ENCODE results near the gene PLCL2. TPM values are rescaled to one million over a fixed set of nuclear protein-coding genes. Genes with fewer than 3 reads are reported as not detected.
A peak's percentile ranks its signal among the peaks of the same experiment; 100 is the strongest.
"Not testable (repeated sequence)": the region's sequence is repeated elsewhere in the genome, so short reads cannot be mapped to it uniquely, and the experiment has no call there.

PLCL2 gene
- total and polyA plus RNA-seq, 2 donors (not counting 1 experiment from before 2014, with no cell fraction given) = 4.0 to 11.9 TPM

- Histone ChIP-seq H3K79me2 (ENCODE audit: control insufficient read depth, insufficient read depth, low read length) (no peaks in the 10 kb centered on the region), H3K27me3 (ENCODE audit: control insufficient read depth, insufficient read depth, low read length) (no peaks in the 10 kb centered on the region), H3K4me1 (ENCODE audit: control insufficient read depth, extremely low read depth, insufficient read depth, low read length) (no peaks in the 10 kb centered on the region), H3K9me3 (ENCODE audit: control insufficient read depth, insufficient read depth, low read depth, low read length) (no peaks in the 10 kb centered on the region), H3K9ac (ENCODE audit: insufficient read depth, low read length) (no peak overlapping the region), H3K4me3 (replicated peaks in 1 of 4; ENCODE audit: control extremely low read depth in 1 of 4, insufficient read depth in 1 of 4, low read depth in 3 of 4, low read length in 4 of 4) (no peak overlapping the region), H3K36me3 (ENCODE audit: control insufficient read depth, insufficient read depth, low read length) (no peaks in the 10 kb centered on the region), H2AFZ (ENCODE audit: low read length) (no peak overlapping the region), H3K4me2 (ENCODE audit: extremely low read depth, insufficient read depth, low read length) (no peak overlapping the region), H3K27ac (ENCODE audit: insufficient read depth, low read length) (no peak overlapping the region), H4K20me1 (ENCODE audit: control insufficient read depth, extremely low read depth, insufficient read depth, low read length) (no peaks in the 10 kb centered on the region)
- DNase-seq (ENCODE audit: low read depth in 2 of 2) = peak; percentile 19 to 55
- no peak for TF ChIP-seq EZH2 (IDR thresholded peaks at IDR 0.05; ENCODE audit: low read length, missing control alignments)
- TF ChIP-seq, protein P1, sequence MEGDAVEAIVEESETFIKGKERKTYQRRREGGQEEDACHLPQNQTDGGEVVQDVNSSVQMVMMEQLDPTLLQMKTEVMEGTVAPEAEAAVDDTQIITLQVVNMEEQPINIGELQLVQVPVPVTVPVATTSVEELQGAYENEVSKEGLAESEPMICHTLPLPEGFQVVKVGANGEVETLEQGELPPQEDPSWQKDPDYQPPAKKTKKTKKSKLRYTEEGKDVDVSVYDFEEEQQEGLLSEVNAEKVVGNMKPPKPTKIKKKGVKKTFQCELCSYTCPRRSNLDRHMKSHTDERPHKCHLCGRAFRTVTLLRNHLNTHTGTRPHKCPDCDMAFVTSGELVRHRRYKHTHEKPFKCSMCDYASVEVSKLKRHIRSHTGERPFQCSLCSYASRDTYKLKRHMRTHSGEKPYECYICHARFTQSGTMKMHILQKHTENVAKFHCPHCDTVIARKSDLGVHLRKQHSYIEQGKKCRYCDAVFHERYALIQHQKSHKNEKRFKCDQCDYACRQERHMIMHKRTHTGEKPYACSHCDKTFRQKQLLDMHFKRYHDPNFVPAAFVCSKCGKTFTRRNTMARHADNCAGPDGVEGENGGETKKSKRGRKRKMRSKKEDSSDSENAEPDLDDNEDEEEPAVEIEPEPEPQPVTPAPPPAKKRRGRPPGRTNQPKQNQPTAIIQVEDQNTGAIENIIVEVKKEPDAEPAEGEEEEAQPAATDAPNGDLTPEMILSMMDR (conservative IDR thresholded peaks at IDR 0.05 in 1 of 2, IDR thresholded peaks at IDR 0.05 in 1 of 2; ENCODE audit: low read depth in 1 of 2, low read length in 2 of 2) = no peak
These were observed 93.6 kb downstream of the PLCL2 start for GRCh38 chr3:16978234-16978920.

DNA sequence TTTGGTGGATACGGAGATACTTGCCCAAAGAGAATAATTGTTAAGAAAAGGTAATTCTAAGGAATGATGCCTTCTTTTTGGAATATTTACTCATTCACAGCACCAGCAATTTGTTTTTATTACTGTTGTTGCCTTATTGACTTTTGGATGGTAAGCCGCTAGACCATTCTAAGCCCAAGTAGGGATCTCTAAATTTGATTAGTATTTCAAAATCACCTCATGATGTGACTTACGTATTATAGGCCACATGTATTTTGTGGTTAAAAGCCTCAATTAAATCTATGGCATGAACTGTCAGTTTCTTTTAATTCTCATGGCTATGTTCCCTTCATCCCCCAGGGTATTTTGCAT lies 94.1 kb downstream of the PLCL2 start:
- TF ChIP-seq, protein P1 (conservative IDR thresholded peaks at IDR 0.05 in 1 of 2, IDR thresholded peaks at IDR 0.05 in 1 of 2; ENCODE audit: low read depth in 1 of 2, low read length in 2 of 2) = no peak
- no peak for TF ChIP-seq EZH2 (IDR thresholded peaks at IDR 0.05; ENCODE audit: low read length, missing control alignments)
- Histone ChIP-seq H3K79me2 (ENCODE audit: control insufficient read depth, insufficient read depth, low read length) (no peaks in the 10 kb centered on the region), H3K4me2 (ENCODE audit: extremely low read depth, insufficient read depth, low read length) (no peak overlapping the region), H3K9me3 (ENCODE audit: control insufficient read depth, insufficient read depth, low read depth, low read length) (no peaks in the 10 kb centered on the region), H2AFZ (ENCODE audit: low read length) (no peak overlapping the region), H3K27ac (ENCODE audit: insufficient read depth, low read length) (no peak overlapping the region), H3K4me1 (ENCODE audit: control insufficient read depth, extremely low read depth, insufficient read depth, low read length) (no peaks in the 10 kb centered on the region), H3K36me3 (ENCODE audit: control insufficient read depth, insufficient read depth, low read length) (no peaks in the 10 kb centered on the region), H4K20me1 (ENCODE audit: control insufficient read depth, extremely low read depth, insufficient read depth, low read length) (no peaks in the 10 kb centered on the region), H3K27me3 (ENCODE audit: control insufficient read depth, insufficient read depth, low read length) (no peaks in the 10 kb centered on the region), H3K4me3 (replicated peaks in 1 of 4; ENCODE audit: control extremely low read depth in 1 of 4, insufficient read depth in 1 of 4, low read depth in 3 of 4, low read length in 4 of 4) (no peak overlapping the region), H3K9ac (ENCODE audit: insufficient read depth, low read length) (no peak overlapping the region)
- no peak for DNase-seq (ENCODE audit: low read depth in 2 of 2)

GRCh38 chr3:16979769-16980515 lies 95.2 kb downstream of the PLCL2 start:
- not testable (repeated sequence) for H3K4me2 ChIP-seq (ENCODE audit: extremely low read depth, insufficient read depth, low read length); H4K20me1 ChIP-seq (ENCODE audit: control insufficient read depth, extremely low read depth, insufficient read depth, low read length); H3K27ac ChIP-seq (ENCODE audit: insufficient read depth, low read length); H3K79me2 ChIP-seq (ENCODE audit: control insufficient read depth, insufficient read depth, low read length); DNase-seq (ENCODE audit: low read depth in 2 of 2); H2AFZ ChIP-seq (ENCODE audit: low read length); H3K4me1 ChIP-seq (ENCODE audit: control insufficient read depth, extremely low read depth, insufficient read depth, low read length); H3K9me3 ChIP-seq (ENCODE audit: control insufficient read depth, insufficient read depth, low read depth, low read length); H3K27me3 ChIP-seq (ENCODE audit: control insufficient read depth, insufficient read depth, low read length); H3K9ac ChIP-seq (ENCODE audit: insufficient read depth, low read length); H3K36me3 ChIP-seq (ENCODE audit: control insufficient read depth, insufficient read depth, low read length); H3K4me3 ChIP-seq (replicated peaks in 1 of 4; ENCODE audit: control extremely low read depth in 1 of 4, insufficient read depth in 1 of 4, low read depth in 3 of 4, low read length in 4 of 4)

- not testable (repeated sequence) for DNase-seq (ENCODE audit: low read depth in 2 of 2); H4K20me1 ChIP-seq (ENCODE audit: control insufficient read depth, extremely low read depth, insufficient read depth, low read length); H3K79me2 ChIP-seq (ENCODE audit: control insufficient read depth, insufficient read depth, low read length); H3K4me2 ChIP-seq (ENCODE audit: extremely low read depth, insufficient read depth, low read length); H2AFZ ChIP-seq (ENCODE audit: low read length); H3K4me1 ChIP-seq (ENCODE audit: control insufficient read depth, extremely low read depth, insufficient read depth, low read length); H3K4me3 ChIP-seq (replicated peaks in 1 of 4; ENCODE audit: control extremely low read depth in 1 of 4, insufficient read depth in 1 of 4, low read depth in 3 of 4, low read length in 4 of 4); H3K27me3 ChIP-seq (ENCODE audit: control insufficient read depth, insufficient read depth, low read length); H3K27ac ChIP-seq (ENCODE audit: insufficient read depth, low read length); H3K9me3 ChIP-seq (ENCODE audit: control insufficient read depth, insufficient read depth, low read depth, low read length); H3K36me3 ChIP-seq (ENCODE audit: control insufficient read depth, insufficient read depth, low read length); H3K9ac ChIP-seq (ENCODE audit: insufficient read depth, low read length)
These were observed 95.8 kb downstream of the PLCL2 start for GRCh38 chr3:16980526-16980925.
